Sigmoid colon (tissue), 7 donors: ENCODE data around the gene ARHGAP15. TPM values are rescaled to one million over a fixed set of nuclear protein-coding genes. Genes with fewer than 3 reads are reported as not detected.

Experiments used
- DNase-seq: peaks from one replicate; pipeline ENCODE4 v3.0.0-alpha.2; 2019
- H3K27ac ChIP-seq, 4 donors: fragments of 200-600 bp; sonication (generic); one replicate each; pipeline ENCODE4 v1.5.1; 2016 to 2019; ENCODE audit warnings: mild to moderate bottlenecking in 1 of 4
- H3K27me3 ChIP-seq, 3 donors: fragments of 200-600 bp; sonication (generic); one replicate each; pipeline ENCODE4 v1.5.1; 2019; ENCODE audit warnings: mild to moderate bottlenecking in 1 of 3
- H3K36me3 ChIP-seq, 4 donors: fragments of 200-600 bp; sonication (generic); one replicate each; pipeline ENCODE4 v1.5.1; 2016 to 2019
- H3K4me1 ChIP-seq, 4 donors: fragments of 200-600 bp; sonication (generic); one replicate each; pipeline ENCODE4 v1.5.1; 2017 to 2019
- H3K4me3 ChIP-seq, 4 donors: fragments of 200-600 bp; sonication (generic); one replicate each; pipeline ENCODE4 v1.5.1; 2017 to 2019; ENCODE audit warnings: mild to moderate bottlenecking in 2 of 4, moderate library complexity in 1 of 4
- H3K9me3 ChIP-seq, 4 donors: fragments of 200-600 bp in 3 of 4; sonication (generic) in 3 of 4; one replicate each; pipeline versions ENCODE4 v1.5.1 to v1.6.1; 2013 to 2019
- EP300 ChIP-seq, 4 donors: sonication (generic); formaldehyde crosslinking; IDR thresholded peaks; one replicate each; pipeline ENCODE4 v1.6.1; 2017; ENCODE audit warnings: antibody characterized with exemption in 4 of 4
- POLR2A ChIP-seq, 2 donors: fragments of 450-650 bp; IDR thresholded peaks; one replicate each; pipeline ENCODE4 v1.6.1; 2016; ENCODE audit warnings: antibody characterized with exemption in 2 of 2, mild to moderate bottlenecking in 2 of 2, moderate library complexity in 2 of 2
- POLR2AphosphoS5 ChIP-seq, 4 donors: sonication (generic); formaldehyde crosslinking; IDR thresholded peaks; one replicate each; pipeline ENCODE4 v1.6.1; 2017; ENCODE audit warnings: antibody characterized with exemption in 4 of 4
- WGBS, 2 donors: extraction: QIAGEN DNeasy Blood & Tissue Kit; methylation state at CpG; one replicate each; pipeline ENCODE4 v1.1.7; 2013; 5-methylcytosine and 5-hydroxymethylcytosine counted together
- intact Hi-C: fragments of 100-400 bp; cut with DNase I; formaldehyde crosslinking; loops from one replicate; pipeline ENCODE4 v1.15.1; 2023
- polyA plus RNA-seq, 3 donors: library from polyadenylated mRNA; stranded (reverse); fragments of 200-250 nt; gene quantifications; one replicate each; pipeline ENCODE4 v1.2.3, GENCODE V29; 2013
- total RNA-seq, 4 donors: library from RNA; depleted of rRNA; stranded (reverse); fragments of >200 nt; gene quantifications; one replicate each; pipeline ENCODE4 v1.1.0, GENCODE V29; 2016
- TF ChIP-seq, protein P1 (sequence below), 4 experiments: fragments of 450-650 bp in 3 of 4; fragments of 200-600 bp in 1 of 4; IDR thresholded peaks; one replicate each; pipeline ENCODE4 v1.5.1; 2016 to 2019; ENCODE audit warnings: antibody characterized with exemption in 4 of 4, mild to moderate bottlenecking in 3 of 4, moderate library complexity in 2 of 4
- donor health status: healthy with polysubstance abuse.
- donor health status: Bipolar disorder and iron deficiency.
- donor health status: healthy.

The ARHGAP15 gene
- total and polyA plus RNA-seq, 7 donors: 3.7 to 16.4 (median 6.0) TPM

DNA sequence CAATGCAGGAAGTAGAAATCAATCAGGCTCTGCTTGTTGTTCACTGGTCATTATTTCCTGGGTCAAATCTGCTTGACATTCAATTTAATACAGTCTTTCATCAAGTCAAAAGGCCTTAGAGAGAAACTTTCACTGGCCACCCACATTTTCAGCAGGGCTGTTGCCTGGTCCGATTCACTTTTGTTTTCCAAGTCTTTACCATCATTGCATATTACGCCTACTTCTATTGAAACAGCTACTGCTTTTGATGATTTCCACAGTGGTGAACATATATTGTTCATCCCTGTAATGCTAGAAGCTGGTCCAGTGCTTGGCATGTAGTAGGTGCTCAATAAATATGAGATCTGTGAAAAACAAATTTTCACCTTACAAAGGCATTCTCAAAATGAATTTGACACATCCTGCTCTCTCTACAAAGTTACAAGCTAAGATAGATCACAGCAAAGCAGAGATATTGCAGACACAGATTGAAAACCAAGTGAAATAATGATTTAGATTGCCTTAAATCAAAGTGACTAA, 600.1 kb downstream of the ARHGAP15 start:
- WGBS, 2 donors: 86 to 91% methylated on average over 2 of the region's 2 CpGs
- H3K27ac ChIP-seq: no peak overlapping the region
- no peak overlapping the region for H3K4me3 ChIP-seq

DNA sequence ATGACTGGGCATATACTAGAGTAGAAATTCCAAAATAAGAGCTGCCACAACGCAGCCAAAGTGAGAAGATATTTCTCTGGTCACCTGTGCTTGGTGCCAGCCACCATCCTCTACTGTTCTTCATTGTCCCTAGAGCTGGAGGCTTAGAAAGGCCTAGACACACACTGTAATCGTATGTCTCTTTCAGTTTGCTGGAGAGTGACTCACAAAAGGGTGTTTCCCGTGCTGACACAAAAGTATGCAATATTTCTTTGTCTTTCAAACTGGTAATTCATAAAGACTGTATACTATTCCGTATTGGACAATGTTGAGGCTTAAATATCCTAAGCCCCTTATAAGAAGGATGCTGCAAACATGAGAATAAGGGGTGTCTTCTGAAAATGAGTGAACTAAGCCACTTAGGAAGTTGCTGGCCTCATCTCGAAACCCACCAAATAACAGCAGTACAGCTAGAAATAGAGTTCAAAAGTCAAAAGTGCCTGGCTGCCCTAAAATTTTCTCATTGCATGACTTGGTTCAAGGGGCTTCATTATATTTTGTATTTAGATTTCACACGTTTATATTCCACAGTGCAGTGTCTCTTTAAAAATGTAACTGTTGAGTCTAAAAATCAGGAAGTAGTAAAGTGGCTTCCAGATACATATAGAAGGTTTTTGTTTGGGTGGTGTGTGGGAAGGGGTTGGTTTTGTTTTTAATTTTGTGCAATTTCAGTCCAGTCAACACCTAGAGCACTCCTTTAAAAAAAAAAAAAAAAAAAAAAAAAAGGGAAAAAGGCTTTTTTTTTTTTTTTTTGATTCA, 601.1 kb downstream of the ARHGAP15 start:
- no peaks in the 10 kb centered on the region for H3K9me3 ChIP-seq
- H3K4me3 ChIP-seq: no peak overlapping the region
- intact Hi-C loops: no loop called here
- no peaks in the 10 kb centered on the region for H3K4me1 ChIP-seq
- H3K27me3 ChIP-seq: no peaks in the 10 kb centered on the region
- H3K36me3 ChIP-seq: no peaks in the 10 kb centered on the region
- no peak overlapping the region for H3K27ac ChIP-seq
- 49 to 61% methylated on average over 6 of the region's 6 CpGs for WGBS, 2 donors
- DNase-seq: no peak
- TF ChIP-seq EP300 (IDR thresholded peaks at IDR 0.05) (no peak), POLR2A (IDR thresholded peaks at IDR 0.05) (no peak), POLR2AphosphoS5 (IDR thresholded peaks at IDR 0.05) (no peak)
- TF ChIP-seq, protein P1, sequence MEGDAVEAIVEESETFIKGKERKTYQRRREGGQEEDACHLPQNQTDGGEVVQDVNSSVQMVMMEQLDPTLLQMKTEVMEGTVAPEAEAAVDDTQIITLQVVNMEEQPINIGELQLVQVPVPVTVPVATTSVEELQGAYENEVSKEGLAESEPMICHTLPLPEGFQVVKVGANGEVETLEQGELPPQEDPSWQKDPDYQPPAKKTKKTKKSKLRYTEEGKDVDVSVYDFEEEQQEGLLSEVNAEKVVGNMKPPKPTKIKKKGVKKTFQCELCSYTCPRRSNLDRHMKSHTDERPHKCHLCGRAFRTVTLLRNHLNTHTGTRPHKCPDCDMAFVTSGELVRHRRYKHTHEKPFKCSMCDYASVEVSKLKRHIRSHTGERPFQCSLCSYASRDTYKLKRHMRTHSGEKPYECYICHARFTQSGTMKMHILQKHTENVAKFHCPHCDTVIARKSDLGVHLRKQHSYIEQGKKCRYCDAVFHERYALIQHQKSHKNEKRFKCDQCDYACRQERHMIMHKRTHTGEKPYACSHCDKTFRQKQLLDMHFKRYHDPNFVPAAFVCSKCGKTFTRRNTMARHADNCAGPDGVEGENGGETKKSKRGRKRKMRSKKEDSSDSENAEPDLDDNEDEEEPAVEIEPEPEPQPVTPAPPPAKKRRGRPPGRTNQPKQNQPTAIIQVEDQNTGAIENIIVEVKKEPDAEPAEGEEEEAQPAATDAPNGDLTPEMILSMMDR (IDR thresholded peaks at IDR 0.05): no peak

More for the DNA sequence above, 600.1 kb downstream of the ARHGAP15 start:
- Histone ChIP-seq H3K27me3 (no peaks in the 10 kb centered on the region), H3K4me1 (no peaks in the 10 kb centered on the region), H3K36me3 (no peaks in the 10 kb centered on the region), H3K9me3 (no peaks in the 10 kb centered on the region)
- intact Hi-C loops: no loop called here
- DNase-seq: no peak
- TF ChIP-seq POLR2A (IDR thresholded peaks at IDR 0.05): no peak

DNA sequence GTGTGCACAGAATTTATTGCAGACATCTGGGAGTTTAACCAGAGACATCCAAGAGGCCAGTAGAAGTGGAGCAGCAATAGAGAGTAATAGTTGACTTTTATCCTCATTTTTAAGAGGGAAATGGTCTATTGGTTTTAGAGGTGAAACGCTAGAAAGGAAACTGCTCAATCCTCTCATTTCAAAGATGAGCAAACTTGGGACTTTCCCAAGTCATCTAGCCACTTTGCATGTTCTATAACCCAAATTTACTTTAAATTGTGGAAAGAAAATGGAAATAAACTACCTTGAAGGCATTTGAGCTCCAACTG, 601.7 kb downstream of the ARHGAP15 start:
- H3K9me3 ChIP-seq: no peaks in the 10 kb centered on the region
- no peak overlapping the region for H3K4me3 ChIP-seq
- no peaks in the 10 kb centered on the region for H3K4me1 ChIP-seq
- no peaks in the 10 kb centered on the region for H3K36me3 ChIP-seq
- no peak for DNase-seq
- TF ChIP-seq POLR2A (IDR thresholded peaks at IDR 0.05): no peak
- no peak for TF ChIP-seq POLR2AphosphoS5 (IDR thresholded peaks at IDR 0.05)
- TF ChIP-seq, protein P1 (IDR thresholded peaks at IDR 0.05): no peak
- no peak for TF ChIP-seq EP300 (IDR thresholded peaks at IDR 0.05)
- no peaks in the 10 kb centered on the region for H3K27me3 ChIP-seq
- no peak overlapping the region for H3K27ac ChIP-seq
- 29 to 40% methylated on average over 1 of the region's 1 CpG for WGBS, 2 donors
- intact Hi-C loops: no loop called here

DNA sequence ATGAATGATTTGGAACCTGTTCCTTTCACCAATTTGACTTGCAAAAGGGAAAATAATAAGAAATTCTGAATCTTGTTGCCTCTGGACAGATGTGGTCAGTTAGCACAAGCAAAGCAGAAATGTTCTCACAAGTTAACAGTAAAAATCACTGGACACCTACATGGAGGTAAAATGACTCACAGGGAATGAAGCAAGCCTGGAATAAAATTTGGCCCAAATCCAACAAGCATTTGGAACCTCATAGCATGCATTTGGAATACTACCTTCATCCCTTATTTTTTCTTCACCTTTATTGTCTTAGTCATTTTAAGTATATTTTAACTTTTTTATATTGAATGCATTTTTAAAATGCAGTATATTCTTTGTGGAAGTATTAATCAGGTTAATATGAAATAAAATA, 602.9 kb downstream of the ARHGAP15 start:
- no peaks in the 10 kb centered on the region for H3K4me1 ChIP-seq
- no peak for TF ChIP-seq EP300 (IDR thresholded peaks at IDR 0.05)
- intact Hi-C loops: no loop called here

DNA sequence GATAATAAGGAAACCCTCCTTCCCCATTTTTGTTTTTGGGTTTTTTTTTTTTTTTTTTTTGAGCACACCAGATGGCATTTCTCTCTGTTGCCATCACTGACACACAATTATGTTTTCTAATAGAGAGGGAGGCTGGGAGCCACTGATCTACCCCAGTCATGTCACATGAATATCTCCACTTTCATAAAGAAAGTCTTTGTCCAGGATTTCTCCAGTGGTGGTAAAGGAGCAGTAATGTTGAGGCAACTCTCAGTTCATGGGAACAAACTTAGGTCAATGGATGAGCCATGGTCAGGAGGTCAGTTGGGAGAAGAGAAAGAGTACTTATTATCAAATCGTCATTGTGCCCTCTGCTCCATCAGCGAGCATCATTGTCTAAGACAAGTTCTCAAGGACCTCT, 603.7 kb downstream of the ARHGAP15 start:
- DNase-seq: no peak
- no peak overlapping the region for H3K4me3 ChIP-seq
- H3K27ac ChIP-seq: no peak overlapping the region
- WGBS, 2 donors: 93 to 96% methylated on average over 2 of the region's 2 CpGs
- TF ChIP-seq EP300 (IDR thresholded peaks at IDR 0.05) (no peak), POLR2A (IDR thresholded peaks at IDR 0.05) (no peak), POLR2AphosphoS5 (IDR thresholded peaks at IDR 0.05) (no peak)
- TF ChIP-seq, protein P1 (IDR thresholded peaks at IDR 0.05): no peak
- H3K36me3 ChIP-seq: no peaks in the 10 kb centered on the region
- H3K9me3 ChIP-seq: no peaks in the 10 kb centered on the region
- H3K27me3 ChIP-seq: no peaks in the 10 kb centered on the region
- no peaks in the 10 kb centered on the region for H3K4me1 ChIP-seq
- intact Hi-C loops: no loop called here

More for the DNA sequence above, 602.9 kb downstream of the ARHGAP15 start:
- no peaks in the 10 kb centered on the region for H3K9me3 ChIP-seq
- H3K36me3 ChIP-seq: no peaks in the 10 kb centered on the region
- no peak overlapping the region for H3K4me3 ChIP-seq
- no peak overlapping the region for H3K27ac ChIP-seq
- no peak for DNase-seq
- no peaks in the 10 kb centered on the region for H3K27me3 ChIP-seq

DNA sequence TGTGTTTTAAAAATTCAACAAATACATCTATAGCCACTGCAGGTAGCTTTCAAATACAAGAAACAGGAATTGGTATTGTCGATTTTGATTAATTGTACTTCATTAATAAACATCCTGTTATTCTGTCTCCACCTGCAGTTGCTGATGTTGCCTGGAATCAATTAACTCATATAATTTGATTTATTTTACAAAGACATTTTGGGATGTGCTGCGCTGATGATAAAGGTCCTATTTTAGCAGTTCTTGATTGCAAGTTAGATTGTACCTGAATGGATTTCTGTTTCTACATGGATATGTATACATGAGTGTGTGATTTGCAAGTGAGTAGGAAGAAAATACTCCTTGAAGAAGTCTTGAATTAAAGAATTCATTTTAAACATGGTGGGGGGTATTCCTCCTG, 605.3 kb downstream of the ARHGAP15 start:
- DNase-seq: no peak
- Histone ChIP-seq H3K4me1 (no peaks in the 10 kb centered on the region), H3K27me3 (no peaks in the 10 kb centered on the region), H3K36me3 (no peaks in the 10 kb centered on the region), H3K27ac (no peak overlapping the region), H3K4me3 (no peak overlapping the region), H3K9me3 (no peaks in the 10 kb centered on the region)
- WGBS, 2 donors: 86 to 95% methylated on average over 2 of the region's 2 CpGs
- TF ChIP-seq POLR2A (IDR thresholded peaks at IDR 0.05): no peak
- TF ChIP-seq POLR2AphosphoS5 (IDR thresholded peaks at IDR 0.05): no peak
- TF ChIP-seq EP300 (IDR thresholded peaks at IDR 0.05): no peak
- TF ChIP-seq, protein P1 (IDR thresholded peaks at IDR 0.05): no peak
- intact Hi-C loops: no loop called here
